HUES64 (cell line): ENCODE results near the gene PLPPR1.

Source experiments
- H3K27ac ChIP-seq: 2 replicates; pipeline ENCODE4 v1.7.0; 2013; ENCODE audit warnings: low read depth, low read length, inconsistent platforms
- H3K27me3 ChIP-seq: 2 replicates; pipeline ENCODE4 v1.6.1; 2013; ENCODE audit warnings: mild to moderate bottlenecking, low read length; ENCODE audit not compliant: insufficient read depth
- H3K36me3 ChIP-seq: 2 replicates; pipeline ENCODE4 v1.6.1; 2013; ENCODE audit warnings: mild to moderate bottlenecking, low read length; ENCODE audit not compliant: insufficient read depth
- H3K4me1 ChIP-seq: 2 replicates; pipeline ENCODE4 v1.6.1; 2013; ENCODE audit warnings: mild to moderate bottlenecking, low read length, moderate library complexity; ENCODE audit not compliant: insufficient read depth
- H3K4me3 ChIP-seq: 2 replicates; pipeline ENCODE4 v1.5.1; 2013; ENCODE audit warnings: mild to moderate bottlenecking, low read length, moderate library complexity
- H3K9ac ChIP-seq: 2 replicates; pipeline ENCODE4 v1.6.1; 2013; ENCODE audit warnings: mild to moderate bottlenecking, low read depth, low read length
- H3K9me3 ChIP-seq: 2 replicates; pipeline ENCODE4 v1.6.1; 2013; ENCODE audit warnings: low read depth, low read length; ENCODE audit not compliant: insufficient read depth
- WGBS: fragments of 150-250, 120-280 bp; methylation state at CpG from one replicate; pipeline ENCODE4 v1.1.7; 2013; ENCODE audit warnings: missing lambda C conversion rate; 5-methylcytosine and 5-hydroxymethylcytosine counted together

The PLPPR1 gene

DNA sequence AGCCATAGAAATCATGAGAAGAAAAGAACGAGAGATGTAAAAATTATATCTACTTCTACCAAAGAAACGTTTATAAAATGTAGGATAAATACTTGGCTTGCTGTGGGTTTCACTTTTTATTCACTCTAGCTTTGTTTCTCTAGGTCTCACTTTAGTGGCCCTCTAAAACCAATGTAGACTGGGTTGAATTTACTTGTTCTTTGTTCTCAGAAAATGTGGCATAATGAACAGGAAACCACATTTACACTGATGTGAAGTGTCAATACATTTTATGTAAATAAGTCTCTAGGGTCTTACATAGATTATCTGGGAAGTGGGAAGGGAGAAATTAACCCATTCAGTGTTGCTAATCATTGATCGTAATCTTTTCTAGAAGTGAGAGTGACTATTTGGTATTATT is 58.9 kb downstream of the PLPPR1 start:
- peaks cover 27% of the 10 kb centered on the region for H3K4me1 ChIP-seq

DNA sequence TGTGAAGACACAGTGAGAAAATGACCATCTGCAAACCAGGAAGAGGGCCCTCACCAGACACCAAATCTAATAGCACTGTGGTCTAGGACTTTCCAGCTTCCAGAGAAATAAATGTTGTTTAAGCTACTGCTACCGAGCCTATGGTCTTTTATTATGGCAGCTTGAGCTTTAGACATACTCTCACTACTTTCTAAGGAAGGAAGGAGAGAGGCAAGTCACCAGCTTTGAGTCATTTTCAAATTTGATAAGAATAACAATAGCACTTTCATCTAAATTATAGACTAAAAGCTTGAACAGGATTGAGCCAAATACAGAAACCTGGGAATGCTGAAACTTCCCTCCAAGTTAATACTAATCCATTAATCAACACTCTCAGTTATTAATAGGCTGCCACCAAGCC is 64.4 kb downstream of the PLPPR1 start:
- Histone ChIP-seq H3K27ac (no peak overlapping the region), H3K4me1 (peaks cover 33% of the 10 kb centered on the region), H3K9ac (no peak overlapping the region), H3K9me3 (no peaks in the 10 kb centered on the region), H3K36me3 (no peaks in the 10 kb centered on the region), H3K27me3 (no peaks in the 10 kb centered on the region), H3K4me3 (no peak overlapping the region)
- WGBS = 100% methylated on average over 1 of the region's 1 CpG

More for the DNA sequence above, 58.9 kb downstream of the PLPPR1 start:
- Histone ChIP-seq H3K27ac (no peak overlapping the region; the same call in 1 of the 2 replicates), H3K4me3 (no peak overlapping the region), H3K36me3 (no peaks in the 10 kb centered on the region), H3K9me3 (no peaks in the 10 kb centered on the region), H3K27me3 (no peaks in the 10 kb centered on the region), H3K9ac (no peak overlapping the region)
- 100% methylated on average over 1 of the region's 3 CpGs for WGBS

DNA sequence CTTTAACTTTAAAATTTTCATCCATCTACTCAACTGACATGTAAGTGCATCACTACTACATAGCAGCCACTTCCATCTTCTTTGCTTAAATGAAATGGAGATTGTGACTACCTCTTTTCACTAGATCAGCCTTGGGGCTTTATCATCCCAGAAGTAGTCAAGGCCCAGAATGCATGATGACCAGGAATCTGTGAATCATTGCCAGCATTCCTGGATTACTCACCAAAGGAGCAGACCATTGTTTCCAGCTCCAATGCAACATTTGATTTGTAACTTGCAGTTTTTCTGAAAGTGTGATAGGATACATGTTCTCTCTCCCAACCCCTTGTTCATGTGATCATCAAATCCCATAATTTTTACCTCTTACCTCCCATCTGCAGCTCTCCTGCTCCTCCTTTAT is 65.1 kb downstream of the PLPPR1 start:
- Histone ChIP-seq H3K9ac (no peak overlapping the region), H3K9me3 (no peaks in the 10 kb centered on the region), H3K4me1 (peaks cover 33% of the 10 kb centered on the region), H3K36me3 (no peaks in the 10 kb centered on the region), H3K4me3 (no peak overlapping the region), H3K27me3 (no peaks in the 10 kb centered on the region), H3K27ac (no peak overlapping the region)

DNA sequence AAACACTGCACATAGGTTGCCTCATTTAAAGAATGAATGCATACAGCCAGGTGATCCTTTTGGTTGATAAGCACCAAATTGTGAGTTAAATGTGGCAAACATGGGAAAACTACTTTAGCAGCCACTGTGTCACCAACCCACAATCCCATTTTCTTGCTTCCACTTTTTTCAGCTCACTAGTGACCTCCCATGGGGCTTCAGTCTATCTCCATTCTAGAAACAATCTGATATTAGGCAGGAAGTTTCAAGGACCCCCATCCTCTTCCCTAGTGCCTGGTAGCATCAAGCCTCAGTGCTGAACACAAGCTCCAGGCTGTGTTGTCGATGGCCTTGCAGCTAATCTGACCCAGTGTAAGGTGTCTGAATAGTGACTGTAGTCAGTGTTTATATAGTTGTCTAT is 66.2 kb downstream of the PLPPR1 start:
- WGBS = 100% methylated on average over 1 of the region's 1 CpG
- Histone ChIP-seq H3K4me3 (no peak overlapping the region), H3K9ac (no peak overlapping the region), H3K4me1 (peaks cover 41% of the 10 kb centered on the region), H3K27me3 (no peaks in the 10 kb centered on the region), H3K9me3 (no peaks in the 10 kb centered on the region), H3K27ac (no peak overlapping the region), H3K36me3 (no peaks in the 10 kb centered on the region)

DNA sequence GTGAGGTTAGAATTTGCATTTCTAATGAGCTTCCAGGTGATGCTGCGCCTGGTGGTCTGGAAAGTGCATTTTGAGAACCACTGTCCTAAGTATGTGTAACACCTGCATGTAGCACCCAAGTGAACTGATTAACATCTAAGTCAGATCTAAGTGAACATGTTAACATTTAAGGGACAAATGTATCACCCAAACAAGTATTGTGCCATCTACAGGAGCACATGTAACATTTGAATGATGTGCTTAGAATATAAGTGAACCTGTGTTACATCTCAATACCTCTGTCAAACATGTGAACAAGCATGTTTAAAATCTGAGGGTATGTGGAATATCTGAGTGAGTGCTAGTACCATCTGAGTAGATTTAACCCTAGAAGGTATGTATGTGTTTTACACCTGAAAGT is 68.7 kb downstream of the PLPPR1 start:
- 45% methylated on average over 1 of the region's 1 CpG for WGBS
- H3K4me1 ChIP-seq = peaks cover 59% of the 10 kb centered on the region

DNA sequence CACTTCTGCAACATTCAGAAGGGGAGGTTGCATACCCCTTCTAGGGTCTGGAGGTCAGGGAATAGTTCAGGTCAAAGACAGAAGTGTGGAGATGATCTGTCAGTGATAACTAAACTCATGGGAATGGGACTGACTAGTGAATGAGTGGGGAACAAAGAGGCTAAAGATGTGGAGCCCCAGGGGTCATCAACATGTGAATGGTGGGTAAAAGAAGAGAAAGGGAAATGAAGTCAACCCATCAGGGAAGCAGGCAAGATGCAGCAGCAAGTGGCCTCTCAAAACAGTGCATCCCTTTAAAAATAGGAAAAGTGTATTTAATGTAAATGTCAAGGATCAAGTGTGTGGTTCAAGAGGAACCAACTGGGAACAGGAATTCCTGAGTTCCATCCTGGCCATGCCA is 69.9 kb downstream of the PLPPR1 start:
- Histone ChIP-seq H3K27me3 (no peaks in the 10 kb centered on the region), H3K27ac (peak overlapping the region; percentile 96), H3K9me3 (no peaks in the 10 kb centered on the region), H3K9ac (no peak overlapping the region), H3K4me3 (peak overlapping the region; percentile 15; the same call in 1 of the 2 replicates), H3K36me3 (no peaks in the 10 kb centered on the region), H3K4me1 (peaks cover 59% of the 10 kb centered on the region)

More for the DNA sequence above, 68.7 kb downstream of the PLPPR1 start:
- no peak overlapping the region for H3K9ac ChIP-seq
- H3K36me3 ChIP-seq = no peaks in the 10 kb centered on the region
- no peaks in the 10 kb centered on the region for H3K9me3 ChIP-seq
- no peak overlapping the region for H3K27ac ChIP-seq
- H3K4me3 ChIP-seq = no peak overlapping the region
- H3K27me3 ChIP-seq = no peaks in the 10 kb centered on the region

DNA sequence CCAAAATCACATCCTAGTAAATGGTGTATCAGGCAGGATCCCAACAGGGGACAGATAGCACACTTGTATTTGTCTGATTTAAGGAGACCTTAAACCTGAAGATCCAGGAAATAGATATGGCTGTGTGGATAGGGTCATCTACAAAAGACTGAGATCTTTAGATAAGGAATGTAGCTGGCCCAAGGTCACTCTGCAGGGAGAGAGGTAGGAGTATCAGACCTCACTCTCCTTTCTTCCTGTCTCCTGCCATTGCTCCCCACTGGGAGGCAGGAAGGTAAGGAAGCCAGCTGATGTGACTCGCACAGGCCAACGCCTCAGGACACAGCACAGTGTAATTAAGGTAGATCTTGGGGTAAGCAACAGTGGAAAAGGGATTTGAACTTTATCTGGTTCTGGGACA is 85.8 kb downstream of the PLPPR1 start:
- Histone ChIP-seq H3K27ac (no peak overlapping the region), H3K27me3 (no peaks in the 10 kb centered on the region), H3K4me3 (no peak overlapping the region), H3K4me1 (peaks cover 22% of the 10 kb centered on the region), H3K9me3 (0 out of 2 replicates have a peak, but pooled peaks cover 2% of the 10 kb centered on the region), H3K36me3 (no peaks in the 10 kb centered on the region), H3K9ac (no peak overlapping the region)
- WGBS = 52% methylated on average over 2 of the region's 2 CpGs

DNA sequence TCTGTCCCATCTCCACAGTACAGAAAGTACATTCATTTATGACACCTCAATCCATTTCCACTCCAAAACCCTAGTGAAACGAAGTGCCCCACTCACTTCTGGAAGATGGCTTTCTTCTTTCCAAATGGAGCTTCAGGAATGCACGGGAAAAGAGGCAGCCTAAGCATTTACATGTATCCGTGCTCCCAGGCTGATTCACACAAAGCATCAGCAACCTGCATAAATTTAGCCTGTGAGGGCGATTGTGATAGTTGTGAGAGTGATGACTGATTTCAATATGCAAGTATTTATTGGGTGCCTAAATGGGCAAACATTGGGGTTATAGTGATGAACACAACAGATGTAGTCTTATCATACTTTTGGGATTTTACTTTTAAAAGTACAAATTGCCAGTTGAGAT is 86.6 kb downstream of the PLPPR1 start:
- H3K9ac ChIP-seq = no peak overlapping the region
- no peaks in the 10 kb centered on the region for H3K9me3 ChIP-seq
- no peak overlapping the region for H3K27ac ChIP-seq
- no peaks in the 10 kb centered on the region for H3K27me3 ChIP-seq
- no peaks in the 10 kb centered on the region for H3K36me3 ChIP-seq
- no peak overlapping the region for H3K4me3 ChIP-seq
- peaks cover 22% of the 10 kb centered on the region for H3K4me1 ChIP-seq
- 37% methylated on average over 4 of the region's 4 CpGs for WGBS

DNA sequence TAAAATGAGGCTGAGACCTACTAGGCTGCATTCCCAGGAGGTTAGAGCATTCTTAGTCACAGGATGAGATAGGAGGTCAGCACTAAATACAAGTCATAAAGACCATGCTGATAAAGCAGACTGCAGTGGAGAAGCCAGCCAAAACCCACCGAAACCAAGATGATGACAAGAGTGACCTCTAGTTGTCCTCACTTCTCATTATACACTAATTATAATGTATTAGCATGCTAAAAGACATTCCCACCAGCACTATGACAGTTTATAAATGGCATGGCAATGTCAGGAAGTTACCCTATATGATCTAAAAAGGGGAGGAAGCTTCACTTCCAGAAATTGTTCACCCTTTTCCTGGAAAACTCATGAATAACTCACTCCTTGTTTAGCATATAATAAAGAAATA is 88.6 kb downstream of the PLPPR1 start:
- WGBS = no CpG with 5 or more reads among the region's 1 CpG

DNA sequence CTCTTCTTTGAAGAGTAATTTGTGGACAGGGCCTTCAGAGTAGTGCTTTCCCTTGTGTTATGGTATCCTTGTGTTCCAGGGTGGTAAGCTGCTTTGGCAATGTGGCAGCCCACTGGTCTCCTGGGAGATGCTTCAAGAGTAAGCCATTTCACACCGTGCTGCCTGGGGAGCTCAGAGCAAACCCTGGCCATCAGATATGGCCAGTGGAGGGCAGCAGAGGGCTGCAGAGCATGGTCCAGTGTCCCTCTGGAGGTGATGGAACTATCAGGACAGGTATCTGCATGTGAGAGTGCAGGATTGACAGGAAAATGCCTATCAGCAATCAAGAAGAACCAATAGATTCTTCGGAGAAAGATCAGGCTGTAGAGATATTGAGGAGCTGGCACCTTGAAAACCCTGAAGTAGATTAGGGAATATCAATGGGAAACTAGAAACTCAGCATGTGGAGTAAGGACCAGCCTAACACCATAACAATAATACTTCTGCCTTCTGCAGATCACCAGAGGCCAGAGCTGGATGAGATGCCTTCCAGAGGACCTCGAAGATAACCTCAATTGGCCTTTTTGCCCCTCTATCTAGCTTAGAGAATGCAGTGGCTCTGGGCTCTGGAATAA is 90.8 kb downstream of the PLPPR1 start:
- Histone ChIP-seq H3K4me3 (no peak overlapping the region), H3K27ac (no peak overlapping the region), H3K27me3 (no peaks in the 10 kb centered on the region), H3K9ac (no peak overlapping the region), H3K9me3 (peaks cover 22% of the 10 kb centered on the region), H3K36me3 (no peaks in the 10 kb centered on the region), H3K4me1 (peaks cover 6% of the 10 kb centered on the region; the same call in 1 of the 2 replicates)
- WGBS = 55% methylated on average over 3 of the region's 3 CpGs

More for the DNA sequence above, 88.6 kb downstream of the PLPPR1 start:
- 0 out of 2 replicates have a peak, but pooled peaks cover under 1% of the 10 kb centered on the region for H3K9me3 ChIP-seq
- H3K36me3 ChIP-seq = no peaks in the 10 kb centered on the region
- H3K27ac ChIP-seq = no peak overlapping the region
- no peak overlapping the region for H3K4me3 ChIP-seq
- no peak overlapping the region for H3K9ac ChIP-seq
- H3K4me1 ChIP-seq = peaks cover 19% of the 10 kb centered on the region; the same call in 1 of the 2 replicates
- H3K27me3 ChIP-seq = no peaks in the 10 kb centered on the region

DNA sequence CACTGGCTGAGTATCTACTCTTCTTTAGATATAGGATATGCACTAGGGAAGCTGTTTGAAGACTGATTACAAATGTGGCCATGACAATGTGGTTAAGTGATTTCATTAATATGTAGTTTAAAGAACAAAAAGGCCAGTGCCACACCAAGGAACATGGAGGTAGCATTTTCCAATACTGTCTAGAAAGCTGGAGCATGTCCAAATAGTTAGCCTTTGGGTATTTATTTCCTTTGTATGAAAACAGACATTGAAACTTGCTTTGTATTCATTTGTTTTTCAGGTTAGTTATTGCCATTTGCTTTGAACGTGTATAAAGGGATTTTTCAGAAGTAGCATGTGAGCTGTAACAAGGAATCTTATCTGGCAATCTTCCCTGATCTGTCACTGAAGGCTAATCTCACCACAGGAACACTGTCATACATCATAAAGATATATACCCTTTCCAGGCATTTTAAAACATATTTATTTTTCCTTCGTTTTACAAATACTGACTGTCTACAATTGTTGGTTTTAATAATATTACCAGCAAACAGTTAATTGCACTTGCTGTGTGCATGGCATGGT is 93.4 kb downstream of the PLPPR1 start:
- peaks cover 31% of the 10 kb centered on the region for H3K9me3 ChIP-seq
- no peaks in the 10 kb centered on the region for H3K4me1 ChIP-seq
- no peaks in the 10 kb centered on the region for H3K36me3 ChIP-seq
- no peak overlapping the region for H3K9ac ChIP-seq
- H3K27me3 ChIP-seq = no peaks in the 10 kb centered on the region
- WGBS = 90% methylated on average over 1 of the region's 2 CpGs
- no peak overlapping the region for H3K4me3 ChIP-seq
- H3K27ac ChIP-seq = no peak overlapping the region
